Aorta (tissue), 5 donors: ENCODE results near the gene LYPD6B. TPM values are rescaled to one million over a fixed set of nuclear protein-coding genes. Genes with fewer than 3 reads are reported as not detected.

Experiments used
- ATAC-seq: fragments of 200-7000 bp; cut with Tn5 transposase; one replicate; pipeline ENCODE4 v1.9.1; 2022; ENCODE audit warnings: moderate library complexity; ENCODE audit not compliant: low FRiP score
- DNase-seq, 2 donors: peaks; one replicate each; pipeline ENCODE4 v3.0.0-alpha.2; 2020
- H3K27ac ChIP-seq, 2 donors: one replicate each; pipeline ENCODE4 v1.5.1; 2013; ENCODE audit warnings: low read length in 2 of 2, mild to moderate bottlenecking in 2 of 2, moderate library complexity in 2 of 2, control low read depth in 1 of 2, inconsistent platforms in 1 of 2, low read depth in 1 of 2
- H3K27me3 ChIP-seq, 2 donors: one replicate each; pipeline ENCODE4 v1.6.1; 2013; ENCODE audit warnings: control low read depth in 1 of 2, low read length in 1 of 2, mild to moderate bottlenecking in 1 of 2, moderate library complexity in 1 of 2; ENCODE audit not compliant: insufficient read depth in 2 of 2, control insufficient read depth in 1 of 2
- H3K36me3 ChIP-seq, 2 donors: one replicate each; pipeline ENCODE4 v1.6.1; 2013; ENCODE audit warnings: control low read depth in 1 of 2, low read length in 1 of 2, mild to moderate bottlenecking in 1 of 2; ENCODE audit not compliant: insufficient read depth in 2 of 2, control insufficient read depth in 1 of 2
- H3K4me1 ChIP-seq, 2 donors: one replicate each; pipeline ENCODE4 v1.6.1; 2013; ENCODE audit warnings: low read length in 2 of 2, control low read depth in 1 of 2, mild to moderate bottlenecking in 1 of 2, moderate library complexity in 1 of 2; ENCODE audit not compliant: insufficient read depth in 2 of 2, control insufficient read depth in 1 of 2
- H3K4me3 ChIP-seq, 2 donors: one replicate each; pipeline ENCODE4 v1.5.1; 2013; ENCODE audit warnings: low read length in 2 of 2, control low read depth in 1 of 2, mild to moderate bottlenecking in 1 of 2
- H3K9me3 ChIP-seq: one replicate; pipeline ENCODE4 v1.6.1; 2013; ENCODE audit warnings: mild to moderate bottlenecking, low read length; ENCODE audit not compliant: control insufficient read depth
- WGBS, 2 donors: extraction: QIAGEN DNeasy Blood & Tissue Kit; methylation state at CpG; one replicate each; pipeline ENCODE4 v1.1.7; 2013; 5-methylcytosine and 5-hydroxymethylcytosine counted together
- intact Hi-C, 2 donors: fragments of 100-400 bp; cut with DNase I; formaldehyde crosslinking; loops; one replicate each; pipeline versions ENCODE4 v1.14.2 to v1.15.0; 2022
- polyA plus RNA-seq, 2 donors: library from polyadenylated mRNA; stranded (reverse); fragments of 200-250 nt; gene quantifications; one replicate each; pipeline ENCODE4 v1.2.3, GENCODE V29; 2013
- total RNA-seq, 2 donors: library from RNA; stranded (reverse); fragmentation: NEBNext Ultra II Directional; extraction: Animal tissue kit (Norgen Biotek cat#: 25700); gene quantifications; one replicate each; pipeline ENCODE4 v1.2.1, GENCODE V29; 2021
- donor health status: healthy with polysubstance abuse.
- donor health status: Bipolar disorder and iron deficiency.
- donor health status: DM: no; HTN: no; CAD: no.
- donor health status: DM: no; HTN: no; CAD: no.
- donor health status: DM: yes; HTN: yes; CAD: no.

The LYPD6B gene
- total and polyA plus RNA-seq, 4 donors, result 0.26 TPM; not detected in 3

- 54 to 96% methylated on average over 1 of the region's 1 CpG for WGBS, 2 donors
- intact Hi-C loops, result no loop called here
- Histone ChIP-seq H3K27ac (no peak overlapping the region), H3K4me3 (no peak overlapping the region), H3K4me1 (no peaks in the 10 kb centered on the region), H3K9me3 (peaks cover 2% of the 10 kb centered on the region), H3K36me3 (no peaks in the 10 kb centered on the region), H3K27me3 (no peaks in the 10 kb centered on the region)
- no peak for DNase-seq
- no peak for ATAC-seq
Measured at GRCh38 chr2:149059822-149060221, 21.3 kb downstream of the LYPD6B start.

DNA sequence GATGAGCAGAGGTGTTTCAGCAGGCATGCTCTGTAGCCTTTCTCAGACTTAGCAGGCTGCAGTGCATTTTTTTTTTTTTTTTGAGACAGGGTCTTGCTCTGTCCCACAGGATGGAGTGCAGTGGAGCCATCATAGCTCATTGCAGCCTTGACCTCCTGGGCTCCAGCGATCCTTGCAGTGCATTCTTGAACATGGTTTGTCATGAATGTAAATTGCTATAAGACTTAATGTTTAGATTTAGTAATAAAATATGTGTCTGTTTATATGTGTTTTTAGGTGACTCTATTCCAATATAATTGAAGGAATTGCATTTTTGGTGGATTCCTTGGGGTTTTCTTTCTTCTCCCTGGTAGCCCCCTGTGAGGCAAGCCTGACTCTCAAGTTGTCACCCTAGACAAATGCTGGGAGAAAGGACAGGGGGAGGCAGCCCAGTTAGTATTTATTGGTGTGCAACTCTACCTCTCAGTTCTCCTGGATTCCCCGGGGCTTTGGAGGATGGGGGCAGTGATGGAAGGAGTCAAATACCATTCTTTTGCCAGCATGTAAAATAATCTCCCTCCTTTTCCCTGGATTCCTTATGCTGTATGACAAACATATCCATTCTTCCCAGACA lies 22.7 kb downstream of the LYPD6B start:
- no peaks in the 10 kb centered on the region for H3K36me3 ChIP-seq
- H3K4me3 ChIP-seq, result no peak overlapping the region
- H3K27ac ChIP-seq, result no peak overlapping the region
- H3K9me3 ChIP-seq, result peaks cover 2% of the 10 kb centered on the region
- WGBS, 2 donors, result 74 to 77% methylated on average over 2 of the region's 2 CpGs
- no peaks in the 10 kb centered on the region for H3K4me1 ChIP-seq
- intact Hi-C loops, result no loop called here
- DNase-seq (no peak), ATAC-seq (no peak)
- no peaks in the 10 kb centered on the region for H3K27me3 ChIP-seq

DNA sequence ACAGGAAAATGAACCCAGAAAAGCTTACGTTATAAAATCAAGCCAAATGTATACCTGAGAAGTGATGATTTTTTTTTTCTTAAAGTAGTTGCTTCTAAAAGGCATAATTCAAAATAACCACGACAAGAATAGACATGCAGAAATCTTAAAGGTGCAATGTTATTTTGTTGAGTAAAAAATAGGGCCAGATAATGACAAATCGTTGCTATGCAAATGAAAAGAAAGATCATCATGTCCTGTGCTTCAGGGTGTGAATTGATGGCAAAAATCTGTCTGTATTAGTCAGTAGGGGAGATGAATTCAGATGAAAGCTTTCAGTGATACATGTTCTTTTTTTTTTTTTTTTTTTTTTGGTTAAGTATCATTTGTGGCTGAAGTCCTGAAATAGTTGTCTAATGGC lies 24.0 kb downstream of the LYPD6B start:
- WGBS, 2 donors, result 78 to 83% methylated on average over 3 of the region's 3 CpGs
- intact Hi-C loops, result no loop called here

DNA sequence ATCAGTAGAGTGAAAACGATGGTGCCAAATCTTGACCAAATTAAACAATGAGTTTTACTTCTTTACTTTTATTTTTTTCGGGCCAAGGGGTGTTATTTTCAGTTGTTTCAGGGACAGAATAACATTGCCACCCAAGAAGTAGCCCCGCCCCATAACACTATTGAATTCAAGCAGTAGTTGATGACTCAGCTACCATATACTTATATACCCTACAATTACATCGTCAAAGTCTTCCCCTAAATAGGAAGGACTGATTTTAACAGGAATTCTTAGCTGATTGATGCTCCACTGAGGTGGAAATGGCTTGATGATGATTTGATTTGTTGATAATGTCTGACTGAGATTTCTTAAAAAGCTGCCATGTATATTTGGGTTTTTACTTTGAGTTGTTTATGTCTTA lies 24.7 kb downstream of the LYPD6B start:
- Histone ChIP-seq H3K27me3 (no peaks in the 10 kb centered on the region), H3K4me3 (no peak overlapping the region), H3K9me3 (no peaks in the 10 kb centered on the region), H3K4me1 (no peaks in the 10 kb centered on the region), H3K27ac (no peak overlapping the region), H3K36me3 (no peaks in the 10 kb centered on the region)
- ATAC-seq (no peak), DNase-seq (no peak)
- intact Hi-C loops, result no loop called here
- WGBS, 2 donors, result 79 to 82% methylated on average over 4 of the region's 4 CpGs

More for the DNA sequence above, 24.0 kb downstream of the LYPD6B start:
- DNase-seq, result no peak
- Histone ChIP-seq H3K27ac (no peak overlapping the region), H3K9me3 (peaks cover 2% of the 10 kb centered on the region), H3K4me3 (no peak overlapping the region), H3K36me3 (no peaks in the 10 kb centered on the region), H3K27me3 (no peaks in the 10 kb centered on the region), H3K4me1 (no peaks in the 10 kb centered on the region)
- no peak for ATAC-seq

DNA sequence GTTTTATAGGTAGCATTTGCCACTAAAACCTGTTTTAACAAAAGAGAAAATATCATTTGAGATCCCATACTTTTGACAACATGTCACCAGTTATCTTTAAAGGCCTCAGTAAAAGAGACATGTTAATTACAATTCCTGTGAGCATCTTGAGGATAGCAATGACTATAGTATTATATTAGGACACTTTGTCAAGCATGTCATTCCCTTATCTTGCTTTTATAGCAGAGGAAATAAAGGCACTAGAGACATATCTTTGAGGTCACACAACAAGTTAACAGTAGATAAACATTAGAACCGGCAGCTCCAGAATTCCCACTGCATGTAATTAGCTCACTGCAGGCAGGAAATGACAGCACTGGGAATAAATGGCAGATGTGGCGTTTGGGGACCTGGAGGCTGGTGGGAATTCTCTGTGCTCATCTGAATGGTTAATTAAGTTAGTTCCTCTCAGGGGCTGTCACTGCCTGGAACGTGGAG lies 25.9 kb downstream of the LYPD6B start:
- Histone ChIP-seq H3K9me3 (no peaks in the 10 kb centered on the region), H3K36me3 (no peaks in the 10 kb centered on the region), H3K27ac (no peak overlapping the region), H3K27me3 (no peaks in the 10 kb centered on the region), H3K4me1 (peaks cover 0 to 6% of the 10 kb centered on the region in 2 donors), H3K4me3 (no peak overlapping the region)
- intact Hi-C loops, result no loop called here
- DNase-seq (no peak), ATAC-seq (no peak)
- WGBS, 2 donors, result 36 to 38% methylated on average over 3 of the region's 3 CpGs

DNA sequence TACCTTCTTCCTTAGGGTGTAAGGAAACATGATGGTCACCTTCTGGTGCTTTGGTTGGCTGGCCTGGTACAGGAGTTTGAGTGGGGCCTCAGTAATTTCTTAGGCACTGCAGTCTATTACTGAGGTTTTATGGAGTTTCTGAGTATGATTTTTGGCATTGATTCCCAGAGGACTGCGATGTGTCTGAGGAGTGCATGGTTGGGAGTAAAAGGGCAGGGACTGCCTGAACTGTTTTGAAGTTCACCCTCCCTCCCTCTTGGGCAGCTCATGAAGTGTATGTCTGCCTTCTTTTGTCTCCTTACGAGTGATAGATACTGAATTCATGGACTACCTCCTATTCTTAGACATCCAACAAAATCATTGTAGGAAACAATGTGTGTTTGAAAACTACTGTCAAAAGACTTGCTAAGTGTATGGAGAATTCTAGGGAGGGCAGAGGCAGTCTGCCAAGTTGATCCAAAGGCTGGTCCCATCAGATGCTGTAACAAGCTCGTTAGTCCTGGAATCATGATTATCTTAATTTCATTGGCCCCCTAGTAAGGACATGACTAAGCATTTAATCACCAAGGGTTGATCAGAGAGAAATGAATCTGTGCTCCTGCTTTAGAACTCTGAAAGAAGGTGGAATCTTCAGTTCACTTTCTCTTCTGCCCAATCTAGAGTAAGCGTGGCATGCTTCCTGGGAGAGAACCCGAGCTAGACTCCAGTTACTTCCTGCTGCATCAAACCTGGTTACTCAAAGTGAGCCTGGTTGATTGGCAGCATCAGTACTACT lies 26.5 kb downstream of the LYPD6B start:
- no peaks in the 10 kb centered on the region for H3K9me3 ChIP-seq
- peaks cover 0 to 6% of the 10 kb centered on the region in 2 donors for H3K4me1 ChIP-seq
- no peak overlapping the region for H3K4me3 ChIP-seq
- no peak for DNase-seq
- 70 to 73% methylated on average over 5 of the region's 5 CpGs for WGBS, 2 donors
- intact Hi-C loops, result no loop called here
- no peak overlapping the region for H3K27ac ChIP-seq
- ATAC-seq, result no peak
- no peaks in the 10 kb centered on the region for H3K27me3 ChIP-seq
- H3K36me3 ChIP-seq, result no peaks in the 10 kb centered on the region

DNA sequence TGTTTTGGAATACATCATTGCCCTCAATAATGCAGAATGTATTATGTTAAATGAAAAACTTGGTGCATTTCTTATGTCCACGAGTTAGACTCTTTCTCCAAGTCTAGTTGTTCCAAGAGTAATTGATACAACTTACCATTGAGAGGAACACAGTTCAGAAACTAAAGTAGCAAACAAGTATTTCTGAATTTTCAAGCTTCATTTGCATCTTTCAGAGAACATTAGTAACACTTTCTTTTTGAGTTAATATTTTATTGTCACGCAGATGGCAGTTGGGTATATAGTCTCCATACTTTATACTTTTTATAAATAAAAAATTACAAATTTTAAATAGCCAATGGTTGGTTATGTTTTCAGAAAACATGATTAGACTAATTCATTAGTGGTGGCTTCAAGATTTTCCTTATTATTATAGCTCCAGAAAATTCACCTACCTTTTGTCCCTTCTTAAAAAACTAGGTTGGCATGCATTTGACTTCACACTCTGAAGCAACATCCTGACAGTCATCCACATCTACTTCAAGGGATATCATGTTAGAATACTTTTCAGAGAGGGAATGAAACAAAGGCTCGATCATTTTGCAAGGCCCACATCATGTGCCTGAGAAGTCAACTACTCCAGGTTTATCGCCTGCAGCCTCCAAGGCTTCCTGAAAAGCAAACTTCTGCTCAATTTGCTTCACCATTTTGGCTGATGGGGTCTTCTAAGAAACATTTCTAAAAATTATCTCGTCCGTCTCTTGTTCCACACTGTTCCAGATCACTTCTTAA lies 29.9 kb downstream of the LYPD6B start:
- 85 to 91% methylated on average over 6 of the region's 6 CpGs for WGBS, 2 donors
- Histone ChIP-seq H3K4me3 (no peak overlapping the region), H3K27me3 (no peaks in the 10 kb centered on the region), H3K9me3 (no peaks in the 10 kb centered on the region), H3K36me3 (no peaks in the 10 kb centered on the region), H3K27ac (no peak overlapping the region), H3K4me1 (peaks cover 0 to 6% of the 10 kb centered on the region in 2 donors)
- DNase-seq (no peak), ATAC-seq (no peak)
- intact Hi-C loops, result no loop called here

GRCh38 chr2:149068996-149069888 lies 30.7 kb downstream of the LYPD6B start:
- ATAC-seq (peak; percentile 56), DNase-seq (no peak)
- 33 to 38% methylated on average over 5 of the region's 5 CpGs for WGBS, 2 donors
- intact Hi-C loops, result no loop called here
- H3K36me3 ChIP-seq, result no peaks in the 10 kb centered on the region
- no peak overlapping the region for H3K27ac ChIP-seq
- peaks cover 0 to 6% of the 10 kb centered on the region in 2 donors for H3K4me1 ChIP-seq
- H3K9me3 ChIP-seq, result no peaks in the 10 kb centered on the region
- no peak overlapping the region for H3K4me3 ChIP-seq
- no peaks in the 10 kb centered on the region for H3K27me3 ChIP-seq
